ENCODE results near the gene MPP3.

DNA sequence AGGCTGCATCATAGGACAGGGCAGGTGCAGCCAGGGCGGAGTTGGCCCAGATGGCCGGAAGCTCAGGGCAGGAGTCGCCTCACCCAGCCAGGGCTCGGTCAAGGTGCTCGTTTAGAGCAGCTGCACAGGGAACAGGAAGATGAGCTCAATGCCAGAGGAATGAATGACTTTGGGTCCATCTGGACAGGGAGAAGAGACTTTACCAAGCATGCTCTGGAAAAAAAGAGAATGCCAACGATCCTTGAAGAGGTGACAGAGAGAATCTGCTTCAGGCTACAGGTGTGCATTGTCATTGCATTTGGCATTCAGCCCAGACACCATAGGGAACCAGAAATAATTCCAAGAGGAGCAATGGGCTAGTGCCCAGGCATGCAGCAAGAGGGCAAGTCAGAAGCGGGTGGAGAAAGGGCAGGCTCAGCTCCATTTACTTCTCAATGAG, 6.7 kb upstream of the MPP3 start:
- TF ChIP-seq, protein P1, sequence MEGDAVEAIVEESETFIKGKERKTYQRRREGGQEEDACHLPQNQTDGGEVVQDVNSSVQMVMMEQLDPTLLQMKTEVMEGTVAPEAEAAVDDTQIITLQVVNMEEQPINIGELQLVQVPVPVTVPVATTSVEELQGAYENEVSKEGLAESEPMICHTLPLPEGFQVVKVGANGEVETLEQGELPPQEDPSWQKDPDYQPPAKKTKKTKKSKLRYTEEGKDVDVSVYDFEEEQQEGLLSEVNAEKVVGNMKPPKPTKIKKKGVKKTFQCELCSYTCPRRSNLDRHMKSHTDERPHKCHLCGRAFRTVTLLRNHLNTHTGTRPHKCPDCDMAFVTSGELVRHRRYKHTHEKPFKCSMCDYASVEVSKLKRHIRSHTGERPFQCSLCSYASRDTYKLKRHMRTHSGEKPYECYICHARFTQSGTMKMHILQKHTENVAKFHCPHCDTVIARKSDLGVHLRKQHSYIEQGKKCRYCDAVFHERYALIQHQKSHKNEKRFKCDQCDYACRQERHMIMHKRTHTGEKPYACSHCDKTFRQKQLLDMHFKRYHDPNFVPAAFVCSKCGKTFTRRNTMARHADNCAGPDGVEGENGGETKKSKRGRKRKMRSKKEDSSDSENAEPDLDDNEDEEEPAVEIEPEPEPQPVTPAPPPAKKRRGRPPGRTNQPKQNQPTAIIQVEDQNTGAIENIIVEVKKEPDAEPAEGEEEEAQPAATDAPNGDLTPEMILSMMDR (IDR thresholded peaks at IDR 0.05), result no peak
- TF ChIP-seq POLR2A (IDR thresholded peaks at IDR 0.05) (no peak), EP300 (IDR thresholded peaks at IDR 0.05) (no peak), POLR2AphosphoS5 (IDR thresholded peaks at IDR 0.05) (no peak)
